ENCODE measurements around the gene HECTD3. TPM values are rescaled to one million over a fixed set of nuclear protein-coding genes. Genes with fewer than 3 reads are reported as not detected.

Gene HECTD3
- total and polyA plus RNA-seq, 9 of the 15 experiments (the other 6 are each of a cell fraction or from before 2014, with no cell fraction given): 6.3 to 50.8 (median 18.9) TPM

DNA sequence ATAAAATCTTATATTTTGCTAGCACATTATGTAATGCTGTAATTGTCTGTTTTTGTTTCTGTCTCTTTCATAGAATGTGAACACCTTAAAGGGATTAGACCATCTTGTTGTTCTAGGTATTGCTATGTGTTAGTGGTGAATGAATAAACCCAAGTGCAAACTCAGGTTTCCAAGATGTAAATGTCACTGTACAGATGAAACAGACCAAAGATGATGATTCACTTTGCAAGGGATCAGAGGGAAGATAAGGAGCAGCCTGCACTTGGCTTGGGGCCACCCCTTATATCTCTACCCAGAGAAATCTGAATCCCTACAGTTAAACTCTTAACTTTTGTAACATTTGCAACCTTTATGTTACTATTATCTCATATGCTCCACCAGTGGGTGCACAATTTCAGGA lies 26.3 kb upstream of the HECTD3 start (continued):
- TF ChIP-seq HLTF (IDR thresholded peaks at IDR 0.05): no peak
- peak; percentile 92 to 95 for TF ChIP-seq KDM1A (IDR thresholded peaks at IDR 0.05)
- peak in 1 of 2 experiments; percentile 47; a peak in 1 of 4 replicates for TF ChIP-seq TEAD1 (CRISPR knock-in tag; IDR thresholded peaks at IDR 0.05)
- TF ChIP-seq RAD21 (CRISPR knock-in tag; conservative IDR thresholded peaks at IDR 0.05 in 1 of 2, IDR thresholded peaks at IDR 0.05 in 1 of 2): peak in 1 of 2 experiments; percentile 15; a peak in 1 of 4 replicates
- no peak for TF ChIP-seq RBM14 (IDR thresholded peaks at IDR 0.05; ENCODE audit: borderline replicate concordance, insufficient read depth, low read depth, low read length)
- TF ChIP-seq CAMTA2 (CRISPR knock-in tag; conservative IDR thresholded peaks at IDR 0.05): no peak
- TF ChIP-seq SREBF2 (CRISPR knock-in tag; IDR thresholded peaks at IDR 0.05): no peak
- TF ChIP-seq, protein P1, sequence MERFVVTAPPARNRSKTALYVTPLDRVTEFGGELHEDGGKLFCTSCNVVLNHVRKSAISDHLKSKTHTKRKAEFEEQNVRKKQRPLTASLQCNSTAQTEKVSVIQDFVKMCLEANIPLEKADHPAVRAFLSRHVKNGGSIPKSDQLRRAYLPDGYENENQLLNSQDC (CRISPR knock-in tag; IDR thresholded peaks at IDR 0.05): no peak
- TF ChIP-seq NFE2L1 (tag; IDR thresholded peaks at IDR 0.05; ENCODE audit: borderline replicate concordance, low read depth): no peak
- TF ChIP-seq FOXK1 (CRISPR knock-in tag; IDR thresholded peaks at IDR 0.05; ENCODE audit: borderline replicate concordance): no peak
- TF ChIP-seq TAL1 (IDR thresholded peaks at IDR 0.05): peak; percentile 80
- TF ChIP-seq TRIM24 (IDR thresholded peaks at IDR 0.05): peak in 1 of 2 experiments; percentile 59; a peak in 1 of 4 replicates
- no peak for TF ChIP-seq NEUROD1 (IDR thresholded peaks at IDR 0.05; ENCODE audit: borderline replicate concordance, low read depth, low read length, partially characterized antibody)
- peak; percentile 91 for TF ChIP-seq NFE2 (IDR thresholded peaks at IDR 0.05; ENCODE audit: low read depth)
- TF ChIP-seq PHF21A (IDR thresholded peaks at IDR 0.05; ENCODE audit: borderline replicate concordance, low read depth): no peak
- TF ChIP-seq ZNF140 (CRISPR knock-in tag; IDR thresholded peaks at IDR 0.05): no peak
- TF ChIP-seq PTBP1 (IDR thresholded peaks at IDR 0.05; ENCODE audit: low read depth, low read length): no peak
- no peak for TF ChIP-seq TCF7L2 (IDR thresholded peaks at IDR 0.05; ENCODE audit: low read depth, low read length)
- peak; percentile 89 for TF ChIP-seq TEAD4 (IDR thresholded peaks at IDR 0.05; ENCODE audit: low read length)
- TF ChIP-seq TEAD4 (CRISPR knock-in tag; IDR thresholded peaks at IDR 0.05; ENCODE audit: borderline replicate concordance): no peak
- no peak for TF ChIP-seq NCOA2 (IDR thresholded peaks at IDR 0.05; ENCODE audit: partially characterized antibody in 2 of 2)
- no peak for TF ChIP-seq PRMT5 (CRISPR knock-in tag; IDR thresholded peaks at IDR 0.05)
- TF ChIP-seq, protein P2, sequence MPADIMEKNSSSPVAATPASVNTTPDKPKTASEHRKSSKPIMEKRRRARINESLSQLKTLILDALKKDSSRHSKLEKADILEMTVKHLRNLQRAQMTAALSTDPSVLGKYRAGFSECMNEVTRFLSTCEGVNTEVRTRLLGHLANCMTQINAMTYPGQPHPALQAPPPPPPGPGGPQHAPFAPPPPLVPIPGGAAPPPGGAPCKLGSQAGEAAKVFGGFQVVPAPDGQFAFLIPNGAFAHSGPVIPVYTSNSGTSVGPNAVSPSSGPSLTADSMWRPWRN (IDR thresholded peaks at IDR 0.05; ENCODE audit: low read depth): peak; percentile 51; the same call in 1 of the 2 replicates
- TF ChIP-seq, protein P3, sequence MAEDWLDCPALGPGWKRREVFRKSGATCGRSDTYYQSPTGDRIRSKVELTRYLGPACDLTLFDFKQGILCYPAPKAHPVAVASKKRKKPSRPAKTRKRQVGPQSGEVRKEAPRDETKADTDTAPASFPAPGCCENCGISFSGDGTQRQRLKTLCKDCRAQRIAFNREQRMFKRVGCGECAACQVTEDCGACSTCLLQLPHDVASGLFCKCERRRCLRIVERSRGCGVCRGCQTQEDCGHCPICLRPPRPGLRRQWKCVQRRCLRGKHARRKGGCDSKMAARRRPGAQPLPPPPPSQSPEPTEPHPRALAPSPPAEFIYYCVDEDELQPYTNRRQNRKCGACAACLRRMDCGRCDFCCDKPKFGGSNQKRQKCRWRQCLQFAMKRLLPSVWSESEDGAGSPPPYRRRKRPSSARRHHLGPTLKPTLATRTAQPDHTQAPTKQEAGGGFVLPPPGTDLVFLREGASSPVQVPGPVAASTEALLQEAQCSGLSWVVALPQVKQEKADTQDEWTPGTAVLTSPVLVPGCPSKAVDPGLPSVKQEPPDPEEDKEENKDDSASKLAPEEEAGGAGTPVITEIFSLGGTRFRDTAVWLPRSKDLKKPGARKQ (CRISPR knock-in tag; IDR thresholded peaks at IDR 0.05): no peak
- TF ChIP-seq MAFG (tag; conservative IDR thresholded peaks at IDR 0.05): peak; percentile 74
- TF ChIP-seq NR1H2 (CRISPR knock-in tag; IDR thresholded peaks at IDR 0.05): no peak
